Activated naive CD8-positive, alpha-beta T cell treated with anti-CD3 and anti-CD28 coated beads, Interleukin-2, amount 50 U/mL, for 16 hours (primary cell): Measurements from ENCODE around the gene SPRY1.

ENCODE experiments used
- DNase-seq: peaks from one replicate; pipeline ENCODE4 v3.0.0-alpha.2; 2020; ENCODE audit warnings: low read depth, low spot score

SPRY1 gene

DNA sequence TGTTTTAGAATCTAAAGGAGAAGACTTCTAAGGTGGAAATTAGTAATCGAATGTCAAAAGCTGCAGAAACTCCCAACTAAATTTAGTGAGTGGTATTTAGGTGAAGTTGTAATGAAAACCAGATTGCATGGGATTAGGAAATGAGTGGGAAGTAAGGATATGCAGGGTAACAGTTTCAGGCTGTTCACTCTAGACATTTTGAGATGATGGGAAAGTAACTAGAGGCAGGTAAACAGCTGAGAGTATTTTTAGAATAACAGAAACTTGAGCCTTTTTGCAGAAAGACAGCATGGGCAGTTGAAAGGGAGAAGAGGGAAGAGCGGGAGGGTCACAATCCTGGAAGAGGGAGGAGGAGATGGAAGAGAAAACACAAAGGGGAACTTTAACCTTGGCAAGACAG lies 12.7 kb downstream of the SPRY1 start:
- no peak for DNase-seq

DNA sequence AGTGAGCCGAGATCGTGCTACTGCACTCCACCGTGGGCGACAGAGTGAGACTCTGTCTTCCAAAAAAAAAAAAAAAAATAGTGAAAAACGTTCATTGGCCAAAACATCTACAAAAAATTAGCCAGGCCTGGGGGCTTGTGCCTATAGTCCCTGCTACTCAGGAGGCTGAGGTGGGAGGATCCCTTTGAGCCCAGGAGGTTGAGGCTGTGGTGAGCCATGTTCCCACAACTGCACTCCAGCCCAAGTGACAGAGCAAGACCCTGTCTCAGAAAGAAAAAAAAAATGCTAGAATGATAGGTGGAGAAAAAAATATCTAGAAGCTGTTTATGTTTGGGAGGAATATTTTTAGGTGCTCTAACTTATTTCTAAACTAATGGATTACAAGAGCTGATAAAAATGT lies 14.9 kb downstream of the SPRY1 start:
- DNase-seq: no peak

DNA sequence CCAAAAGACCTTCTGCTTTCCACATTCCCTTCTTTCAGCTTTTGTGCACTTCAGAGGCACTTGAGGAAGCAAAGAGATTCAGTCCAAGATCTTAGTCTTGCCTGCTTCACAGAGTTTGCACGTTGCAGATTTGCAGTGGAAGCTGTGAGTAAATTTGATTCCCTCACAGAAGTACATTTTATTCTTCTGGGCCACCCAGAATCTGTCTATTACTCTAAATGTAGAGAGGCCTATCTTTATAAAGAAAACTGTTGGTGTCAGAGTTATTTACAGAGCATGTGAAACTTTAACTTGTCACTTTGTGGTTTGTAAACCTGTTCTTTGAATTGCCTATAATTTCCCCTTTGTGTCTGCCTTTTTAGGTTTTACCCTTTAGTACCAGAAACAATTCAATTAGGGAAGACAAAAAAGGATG lies 15.5 kb downstream of the SPRY1 start:
- no peak for DNase-seq

DNA sequence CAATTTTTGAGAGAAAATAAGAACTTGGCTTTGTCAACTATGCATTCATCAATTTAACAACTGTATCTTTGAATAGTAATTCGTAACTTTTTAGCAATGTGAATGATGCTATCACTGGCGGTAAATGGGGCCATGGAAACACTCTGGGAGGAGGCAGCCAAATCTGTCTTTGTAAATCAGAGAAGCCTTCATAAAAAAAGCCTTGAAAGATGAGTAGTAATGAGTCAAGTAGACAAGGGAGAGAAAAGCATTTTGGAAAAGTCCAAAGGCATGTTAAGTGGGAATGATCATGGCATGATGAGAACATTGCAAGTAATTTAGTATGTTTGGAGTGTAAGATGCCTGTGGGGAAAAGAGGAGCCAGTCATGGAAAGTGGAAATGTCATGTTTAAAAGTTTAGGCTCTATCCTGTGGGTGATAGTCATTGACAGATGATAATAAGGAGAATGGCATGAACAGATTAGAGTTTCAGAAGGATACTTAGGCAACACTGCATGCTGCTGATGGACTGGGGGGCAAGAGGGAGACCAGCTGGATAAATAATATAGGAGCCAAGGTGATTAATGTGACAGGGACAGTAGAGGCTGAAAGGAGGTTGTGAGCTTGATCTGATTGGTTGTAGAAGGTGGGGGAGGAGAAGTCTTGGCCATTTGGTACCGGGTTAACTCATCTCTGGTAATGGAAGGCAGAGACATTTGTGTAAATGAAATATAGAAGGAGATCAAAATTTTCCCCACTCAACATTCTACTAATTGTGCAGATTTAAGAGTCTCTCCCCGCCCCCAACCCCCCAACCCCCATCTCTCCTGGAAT lies 16.3 kb downstream of the SPRY1 start:
- no peak for DNase-seq

DNA sequence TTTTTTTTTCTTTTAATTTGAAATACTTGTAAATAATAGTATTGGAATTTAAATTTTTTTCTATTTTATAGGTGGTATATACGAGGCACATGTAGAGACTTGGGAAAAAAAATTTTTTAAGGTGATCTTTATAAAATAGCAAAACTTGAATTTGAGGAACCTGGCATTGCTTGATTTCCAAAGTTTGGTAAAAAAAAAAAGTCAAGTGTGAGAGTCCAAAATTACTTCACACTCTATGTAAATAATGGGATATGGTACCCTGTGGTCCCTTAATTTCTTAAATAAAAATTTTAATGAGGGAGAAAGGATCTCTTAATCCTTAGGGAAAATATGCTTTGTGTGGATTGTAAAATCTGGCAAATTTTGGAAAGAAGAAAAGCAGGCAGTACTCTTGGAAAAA lies 19.0 kb downstream of the SPRY1 start:
- DNase-seq: no peak

DNA sequence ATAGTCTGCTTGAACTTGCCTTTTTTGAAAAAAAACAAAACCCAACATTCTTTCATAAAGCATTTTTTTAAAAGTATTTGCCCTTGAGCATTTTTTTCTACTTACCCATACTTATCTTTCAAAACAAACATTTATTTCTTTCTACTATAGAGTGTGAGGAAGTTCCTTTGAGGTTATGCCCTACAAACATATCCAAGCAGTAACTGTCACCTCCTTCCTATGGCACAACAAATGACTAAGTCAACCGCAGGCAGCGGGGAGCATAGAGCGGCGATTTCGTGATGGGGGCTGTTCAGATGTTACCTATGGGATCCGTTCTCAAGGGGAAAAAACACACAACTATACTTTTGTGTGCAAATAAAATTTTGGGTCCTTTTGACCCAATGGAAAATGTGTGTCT lies 19.4 kb downstream of the SPRY1 start:
- DNase-seq: peak; percentile 33

DNA sequence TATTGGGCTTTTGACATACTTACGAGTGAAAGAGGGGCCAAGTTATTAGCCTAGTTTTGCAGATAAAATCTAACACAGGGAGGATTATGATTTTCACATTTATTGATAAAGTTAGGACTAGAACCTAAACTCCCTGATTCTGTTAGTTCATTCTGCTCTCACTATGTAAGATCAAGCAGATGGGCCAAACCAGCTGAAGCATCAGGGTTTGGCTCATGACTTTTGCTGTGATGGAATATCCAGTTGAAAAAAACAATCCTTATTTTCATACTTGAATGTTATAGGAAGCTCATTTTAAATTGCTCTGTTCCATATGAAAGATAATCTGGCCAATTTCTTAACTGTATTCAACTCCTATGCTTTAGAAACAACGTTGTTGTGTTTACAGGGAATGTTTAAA lies 21.2 kb downstream of the SPRY1 start:
- DNase-seq: no peak

DNA sequence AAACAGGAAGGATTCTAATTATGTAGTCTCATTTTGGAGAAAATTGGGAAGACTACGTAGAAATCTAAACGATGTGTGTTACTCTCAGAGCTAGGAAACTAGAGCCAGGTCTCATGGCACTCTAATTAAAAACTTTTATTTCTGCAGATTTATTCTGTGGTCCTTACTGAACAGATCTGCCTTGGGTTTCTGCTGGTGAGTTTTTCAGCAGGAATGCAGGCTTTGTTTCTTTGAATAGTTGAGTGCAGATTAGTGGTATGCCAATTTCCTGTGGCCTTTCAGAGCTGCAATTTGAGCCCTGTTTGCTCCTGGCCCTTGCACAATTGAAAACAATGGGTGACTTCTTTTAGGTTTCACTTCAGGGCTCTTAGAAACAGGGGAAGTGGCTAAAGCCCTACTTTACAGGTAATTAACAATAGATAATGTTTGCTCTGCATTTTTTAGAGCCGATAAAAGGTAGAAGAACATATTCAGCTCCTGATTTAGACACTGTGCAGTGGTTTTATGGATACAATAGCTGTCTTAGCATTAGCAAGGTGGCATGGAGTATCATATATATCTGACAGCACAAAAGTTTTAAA lies 21.8 kb downstream of the SPRY1 start:
- DNase-seq: no peak

DNA sequence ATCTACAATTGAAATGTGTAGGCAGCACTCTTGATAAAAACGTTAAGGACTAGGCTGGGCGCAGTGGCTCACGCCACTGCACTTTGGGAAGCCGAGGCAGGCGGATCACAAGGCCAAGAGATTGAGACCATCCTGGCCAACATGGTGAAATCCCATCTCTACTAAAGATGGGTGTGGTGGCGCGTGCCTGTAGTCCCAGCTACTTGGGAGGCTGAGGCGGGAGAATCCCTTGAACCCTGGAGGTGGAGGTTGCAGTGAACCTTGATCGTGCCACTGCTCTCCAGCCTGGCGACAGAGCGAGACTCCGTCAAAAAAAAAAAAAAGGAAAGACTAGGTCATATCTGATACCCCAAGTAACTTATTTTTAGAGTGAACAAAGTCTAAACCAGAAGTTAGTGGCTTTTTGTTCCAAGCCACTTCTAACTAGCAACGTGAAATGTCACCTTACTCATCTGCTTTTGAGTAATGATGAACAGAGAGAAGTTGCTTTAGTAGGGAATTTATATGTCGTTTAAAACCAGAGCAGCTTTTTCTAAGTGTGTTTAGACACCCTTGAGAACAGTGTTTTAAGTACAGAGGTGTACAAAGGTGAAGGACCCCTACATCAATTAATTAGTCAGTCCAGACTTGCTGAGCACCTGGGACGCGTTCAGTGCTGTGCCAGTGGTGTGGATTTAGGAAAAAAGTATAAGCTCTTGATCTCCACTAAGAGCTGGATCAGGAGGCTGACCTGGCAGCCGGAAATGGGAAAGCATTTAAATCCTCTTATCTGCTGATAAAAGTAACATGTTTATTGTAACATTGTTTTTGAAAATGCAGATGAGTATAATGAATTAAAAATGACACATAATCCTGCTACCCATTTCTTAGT lies 23.5 kb downstream of the SPRY1 start:
- DNase-seq: no peak

DNA sequence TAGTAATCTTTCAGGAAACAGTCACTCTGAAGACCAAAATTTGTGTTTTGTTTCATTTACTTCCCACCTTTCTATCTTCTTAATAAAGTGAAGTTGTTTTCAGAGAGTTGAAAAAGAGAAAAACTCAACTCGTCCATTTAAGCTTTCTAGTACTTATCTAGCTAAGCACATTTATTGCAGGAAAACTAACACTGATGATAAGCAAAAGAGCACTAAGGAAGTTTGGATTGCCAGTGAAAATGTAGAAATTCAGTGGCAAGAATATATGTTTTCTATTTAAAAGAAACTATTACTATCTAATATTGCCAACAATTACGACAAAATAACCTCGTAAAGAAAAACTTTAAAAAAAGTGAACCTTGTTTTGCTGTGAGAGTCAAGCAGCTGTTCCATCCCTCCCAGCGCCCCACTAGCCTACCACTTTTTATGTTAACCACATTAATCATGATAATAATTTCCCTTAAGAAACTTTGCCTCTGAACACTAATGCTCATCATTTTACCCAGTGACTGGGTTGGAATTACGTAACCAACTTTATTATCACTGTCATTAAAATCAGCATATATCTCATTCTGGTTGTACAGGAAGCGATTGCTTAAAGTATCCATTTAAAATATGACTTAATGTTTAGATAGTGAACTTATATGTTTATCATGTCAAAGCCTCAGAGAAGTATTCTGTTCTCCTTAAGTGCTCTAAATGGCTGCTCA lies 24.8 kb downstream of the SPRY1 start:
- no peak for DNase-seq

DNA sequence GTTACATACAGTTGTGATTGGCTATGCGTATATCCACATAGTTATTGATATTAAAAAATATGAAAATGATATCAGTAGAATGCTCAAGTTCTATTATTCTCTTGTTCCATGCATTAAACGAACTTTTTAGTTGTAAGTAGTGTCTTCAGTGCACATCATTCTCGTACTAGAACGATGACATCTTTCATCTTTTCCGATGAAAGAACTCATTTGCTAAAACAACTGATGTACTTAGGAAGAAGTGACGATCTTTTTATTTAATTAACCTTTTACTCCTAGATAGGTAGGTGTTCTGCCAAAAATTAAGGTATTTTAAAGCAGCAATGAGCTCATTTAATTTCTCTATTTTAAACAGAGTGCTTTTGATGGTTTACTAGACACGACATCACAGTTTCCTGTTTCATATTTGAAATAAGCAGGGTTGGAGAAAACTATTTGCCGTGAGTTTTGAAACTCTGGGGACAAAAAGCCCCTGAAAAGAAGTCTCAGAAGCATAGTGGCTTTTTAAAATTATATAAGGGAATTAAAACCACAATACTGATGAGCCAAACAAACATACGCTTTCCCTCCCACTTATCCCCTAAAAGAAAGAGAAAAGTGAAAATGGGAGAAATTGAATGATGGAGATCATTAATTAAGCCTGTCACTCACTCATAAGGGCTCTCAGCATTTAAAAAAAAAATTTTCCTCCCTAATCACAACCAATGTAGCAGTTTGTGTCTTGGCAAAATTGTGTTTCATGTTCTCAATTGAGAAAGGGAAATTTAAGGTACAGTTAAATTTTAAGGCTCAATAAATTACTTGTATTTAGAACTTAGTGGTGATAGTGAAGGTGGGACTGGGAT lies 25.6 kb downstream of the SPRY1 start:
- no peak for DNase-seq

DNA sequence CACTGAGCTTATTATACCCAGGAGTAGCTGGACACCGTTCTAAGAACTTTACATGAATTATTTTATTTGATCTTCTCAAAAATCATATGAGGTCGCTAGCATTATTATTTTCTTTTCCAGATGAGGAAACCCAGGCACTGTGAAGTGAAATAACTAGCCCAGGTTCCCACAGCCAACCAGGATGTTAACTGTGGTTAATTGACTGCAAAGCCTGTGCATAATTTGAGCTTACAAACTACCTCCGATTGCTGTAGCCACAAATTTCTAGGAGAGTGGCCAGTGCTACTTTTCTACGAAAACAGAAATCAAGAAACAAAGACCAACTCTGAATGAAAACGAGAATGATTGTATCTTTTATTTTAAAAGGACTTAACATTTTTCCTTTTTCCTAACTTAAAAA lies 27.2 kb downstream of the SPRY1 start:
- no peak for DNase-seq

DNA sequence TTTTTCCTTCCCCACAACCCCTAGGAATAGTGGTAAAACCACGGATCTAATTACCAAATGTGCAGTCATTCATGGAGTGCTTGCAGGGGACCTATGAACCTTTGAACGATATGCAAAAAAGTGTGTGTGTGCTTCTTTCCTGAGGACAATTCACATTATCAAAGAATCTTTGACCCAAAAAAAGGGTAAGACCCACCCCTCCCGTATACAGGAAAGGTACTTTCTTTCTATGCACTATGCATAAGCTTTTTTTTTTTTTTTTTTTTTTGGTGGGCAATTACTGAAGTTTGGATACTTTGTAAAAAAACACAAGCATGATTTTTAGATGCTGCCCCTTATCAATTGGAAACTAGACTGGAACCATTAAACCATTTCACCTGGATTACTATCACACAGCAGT lies 31.4 kb downstream of the SPRY1 start:
- DNase-seq: no peak

DNA sequence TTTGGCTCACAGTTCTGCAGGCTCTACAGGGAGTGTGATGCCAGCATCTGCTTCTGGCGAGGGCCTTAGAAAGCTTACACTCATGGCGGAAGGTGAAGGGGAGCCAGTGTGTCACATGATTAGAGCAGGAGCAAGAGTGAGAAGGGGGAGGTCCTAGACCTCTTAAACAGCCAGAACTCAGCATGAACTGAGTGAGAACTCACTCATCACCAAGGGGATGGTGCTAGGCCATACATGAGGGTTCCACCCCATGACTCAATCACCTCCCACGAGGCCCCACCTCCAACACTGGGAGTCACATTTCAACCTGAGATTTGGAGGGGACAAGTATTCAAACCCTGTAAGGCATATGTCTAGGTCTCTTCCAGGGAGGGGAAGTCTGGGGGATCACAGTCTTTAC lies 33.4 kb downstream of the SPRY1 start:
- no peak for DNase-seq

DNA sequence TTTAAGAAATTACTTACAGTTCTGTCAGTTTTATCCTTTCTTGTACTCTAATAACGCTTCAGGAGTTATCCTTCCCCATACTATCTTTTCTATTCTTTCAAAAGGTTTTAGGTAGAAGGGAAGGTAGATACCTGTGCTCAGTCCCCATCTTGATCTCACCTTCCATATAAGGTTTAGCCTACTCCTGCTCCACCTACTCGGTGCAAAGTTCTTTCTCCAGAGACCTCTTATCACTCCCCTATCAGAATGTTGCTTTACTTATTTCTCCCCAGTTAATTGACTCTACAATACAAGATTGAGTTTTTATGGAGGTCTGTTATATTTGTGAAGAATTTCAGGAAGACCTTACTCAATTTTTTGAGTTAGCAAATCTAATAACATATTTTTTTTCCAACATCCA lies 33.9 kb downstream of the SPRY1 start:
- no peak for DNase-seq

DNA sequence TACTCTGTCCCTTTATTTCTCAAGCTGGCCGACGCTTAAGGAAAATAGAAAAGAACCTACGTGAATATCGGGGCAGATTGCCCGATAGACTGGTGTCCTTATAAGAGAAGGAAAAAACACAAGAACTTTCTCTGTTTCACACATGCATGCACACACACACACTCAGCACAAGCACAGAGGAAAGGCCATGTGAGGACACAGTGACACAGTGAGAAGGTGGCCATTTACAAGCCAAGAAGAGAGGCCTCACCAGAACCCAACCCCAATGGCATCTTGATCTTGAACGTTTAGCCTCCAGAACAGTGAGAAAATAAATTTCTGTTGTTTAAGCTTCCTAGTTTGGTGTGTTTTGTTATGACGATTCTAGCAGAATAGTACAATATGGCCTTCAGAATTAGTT lies 37.0 kb downstream of the SPRY1 start:
- DNase-seq: no peak

DNA sequence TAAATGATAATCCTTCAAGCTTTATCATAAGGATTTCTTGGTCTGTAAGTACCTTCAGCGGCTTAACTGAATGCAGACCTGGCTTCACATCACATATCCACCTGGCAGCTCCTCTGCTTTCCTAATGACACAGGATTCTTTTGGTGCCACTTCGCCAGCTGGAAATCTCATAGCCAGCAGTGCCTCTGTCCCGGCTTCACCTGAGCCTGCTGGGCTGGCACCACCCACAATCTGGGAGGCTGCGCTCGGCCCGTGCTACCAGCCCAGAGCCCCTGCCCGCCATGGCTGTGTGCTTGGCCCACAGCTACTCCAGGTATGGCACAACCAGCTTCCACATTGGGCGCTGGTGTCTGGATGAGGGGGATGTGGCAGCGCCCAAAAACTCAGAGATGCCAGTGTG lies 37.4 kb downstream of the SPRY1 start:
- no peak for DNase-seq

DNA sequence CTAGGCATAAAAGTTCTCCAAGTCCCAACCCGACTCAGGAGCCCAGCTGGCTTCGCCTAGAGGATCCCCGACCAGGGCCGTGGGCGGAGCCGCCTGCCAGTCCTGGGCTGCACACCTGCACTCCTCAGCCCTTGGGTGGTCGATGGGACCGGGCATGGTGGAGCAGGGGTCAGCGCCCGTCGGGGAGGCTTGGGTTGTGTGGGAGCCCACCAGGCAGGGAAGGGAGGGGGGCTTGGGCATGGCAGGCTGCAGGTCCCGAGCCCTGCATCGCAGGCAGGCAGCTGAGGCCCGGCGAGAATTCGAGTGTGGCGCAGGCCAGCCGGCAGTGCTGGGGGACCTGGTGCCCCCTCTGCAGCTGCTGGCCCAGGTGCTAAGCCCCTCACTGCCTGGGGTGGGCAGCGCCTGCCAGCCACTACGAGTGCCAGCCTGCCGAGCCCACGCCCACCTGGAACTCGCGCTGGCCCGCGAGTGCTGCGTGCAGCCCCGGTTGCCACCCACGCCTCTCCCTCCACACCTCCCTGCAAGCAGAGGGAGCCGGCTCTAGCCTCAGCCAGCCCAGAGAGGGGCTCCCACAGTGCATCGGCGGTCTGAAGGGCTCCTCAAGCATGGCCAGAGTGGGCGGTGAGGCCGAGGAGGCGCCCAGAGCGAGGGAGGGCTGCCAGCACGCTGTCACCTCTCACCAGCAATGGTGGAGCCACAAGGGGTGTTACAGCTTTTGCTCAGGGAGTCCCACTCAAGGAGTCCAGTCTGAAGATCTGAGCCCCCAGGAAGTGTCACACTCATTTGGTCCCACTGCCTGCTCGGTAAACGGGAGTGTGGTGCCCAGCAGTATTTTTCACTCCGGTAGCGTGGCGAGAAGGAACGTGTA lies 38.9 kb downstream of the SPRY1 start:
- DNase-seq: no peak

DNA sequence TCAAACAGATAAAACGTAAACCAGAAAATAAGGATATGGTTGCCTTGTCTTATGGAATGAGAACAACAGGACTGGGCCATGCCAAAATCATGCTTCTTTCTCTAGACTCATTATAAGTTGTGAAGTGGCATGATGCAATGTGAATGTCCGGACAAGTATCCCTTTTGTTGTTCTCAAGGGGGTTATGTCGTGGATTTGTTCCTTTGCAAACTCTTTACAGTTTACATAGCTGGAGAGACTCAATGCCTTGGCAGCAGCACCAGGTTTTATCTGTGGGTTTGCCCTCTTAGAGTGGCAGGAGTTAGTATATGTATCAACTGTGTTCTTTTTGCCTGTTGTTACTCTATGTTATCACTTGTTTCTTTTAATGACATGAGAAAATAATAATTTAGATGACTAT lies 41.4 kb downstream of the SPRY1 start:
- DNase-seq: no peak
